Endothelial cell of umbilical vein (primary cell): ENCODE data around the gene MAPK8IP3.

Experiments
- CTCF ChIP-seq, 2 donors: IDR thresholded peaks; 1 replicate in 1 of 2; 2 replicates in 1 of 2; pipeline ENCODE4 v1.5.1; 2011; ENCODE audit warnings: low read length in 2 of 2, mild to moderate bottlenecking in 2 of 2, moderate library complexity in 2 of 2, control low read depth in 1 of 2, inconsistent platforms in 1 of 2, low read depth in 1 of 2; ENCODE audit not compliant: insufficient read depth in 1 of 2; ENCODE audit errors: extremely low read depth in 1 of 2
- GATA2 ChIP-seq: IDR thresholded peaks from 2 replicates; pipeline ENCODE4 v1.7.0; 2011; ENCODE audit warnings: low read depth, mild to moderate bottlenecking, moderate library complexity, mixed read lengths, low read length; ENCODE audit not compliant: insufficient read length, insufficient read depth

- no peak for TF ChIP-seq CTCF (IDR thresholded peaks at IDR 0.05; ENCODE audit: extremely low read depth in 1 of 2, insufficient read depth in 1 of 2, low read depth in 1 of 2, low read length in 2 of 2)
- no peak for TF ChIP-seq GATA2
Observed at GRCh38 chr16:1782408-1783264, 76.6 kb downstream of the MAPK8IP3 start, which contains the start of the genes NUBP2 and SPSB3.
